ENCODE measurements around the gene GNAQ.

The GNAQ gene

DNA sequence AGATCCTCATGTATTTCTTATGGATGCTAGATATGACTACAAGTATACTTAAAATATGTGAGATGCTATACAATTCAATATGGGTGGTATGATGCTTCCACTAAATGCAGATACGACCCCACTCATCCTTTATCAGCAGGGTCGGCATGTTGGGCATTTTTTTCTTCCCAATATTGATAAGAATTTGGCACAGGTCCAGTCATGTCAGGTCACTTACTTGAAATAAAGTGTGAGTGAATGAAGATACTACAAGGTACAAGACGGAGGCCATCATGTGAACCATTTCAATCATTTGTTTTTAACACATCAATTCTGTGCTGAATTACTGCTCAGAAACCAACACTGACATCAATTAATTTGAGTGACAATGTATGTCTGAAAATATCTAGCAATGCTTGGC is 236.6 kb downstream of the GNAQ start:
- H3K4me3 ChIP-seq (ENCODE audit: low read depth, low read length) = no peak overlapping the region
- TF ChIP-seq, protein P1, sequence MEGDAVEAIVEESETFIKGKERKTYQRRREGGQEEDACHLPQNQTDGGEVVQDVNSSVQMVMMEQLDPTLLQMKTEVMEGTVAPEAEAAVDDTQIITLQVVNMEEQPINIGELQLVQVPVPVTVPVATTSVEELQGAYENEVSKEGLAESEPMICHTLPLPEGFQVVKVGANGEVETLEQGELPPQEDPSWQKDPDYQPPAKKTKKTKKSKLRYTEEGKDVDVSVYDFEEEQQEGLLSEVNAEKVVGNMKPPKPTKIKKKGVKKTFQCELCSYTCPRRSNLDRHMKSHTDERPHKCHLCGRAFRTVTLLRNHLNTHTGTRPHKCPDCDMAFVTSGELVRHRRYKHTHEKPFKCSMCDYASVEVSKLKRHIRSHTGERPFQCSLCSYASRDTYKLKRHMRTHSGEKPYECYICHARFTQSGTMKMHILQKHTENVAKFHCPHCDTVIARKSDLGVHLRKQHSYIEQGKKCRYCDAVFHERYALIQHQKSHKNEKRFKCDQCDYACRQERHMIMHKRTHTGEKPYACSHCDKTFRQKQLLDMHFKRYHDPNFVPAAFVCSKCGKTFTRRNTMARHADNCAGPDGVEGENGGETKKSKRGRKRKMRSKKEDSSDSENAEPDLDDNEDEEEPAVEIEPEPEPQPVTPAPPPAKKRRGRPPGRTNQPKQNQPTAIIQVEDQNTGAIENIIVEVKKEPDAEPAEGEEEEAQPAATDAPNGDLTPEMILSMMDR (IDR thresholded peaks at IDR 0.05; ENCODE audit: borderline replicate concordance, insufficient read depth, low read depth, low read length) = no peak

DNA sequence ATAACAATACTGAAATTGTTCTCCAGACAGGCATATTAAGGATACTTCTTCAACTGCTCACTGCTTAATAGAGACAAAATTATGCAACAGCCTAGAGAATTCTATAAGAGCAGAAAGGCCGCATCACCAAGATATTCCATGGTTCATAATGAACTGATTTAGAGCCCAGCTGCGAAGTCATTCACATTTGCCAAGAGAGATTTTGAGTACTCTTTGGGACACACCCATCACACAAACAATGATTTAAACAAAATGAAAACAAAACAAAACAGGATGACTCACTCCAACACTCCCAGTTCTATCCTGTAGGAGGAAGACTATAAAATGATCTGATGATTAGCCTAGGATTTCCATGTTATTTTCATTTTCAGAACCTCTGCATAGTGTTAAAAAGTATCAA is 237.8 kb downstream of the GNAQ start:
- H3K4me3 ChIP-seq (ENCODE audit: low read depth, low read length) = no peak overlapping the region
- TF ChIP-seq, protein P1 (IDR thresholded peaks at IDR 0.05; ENCODE audit: borderline replicate concordance, insufficient read depth, low read depth, low read length) = no peak

DNA sequence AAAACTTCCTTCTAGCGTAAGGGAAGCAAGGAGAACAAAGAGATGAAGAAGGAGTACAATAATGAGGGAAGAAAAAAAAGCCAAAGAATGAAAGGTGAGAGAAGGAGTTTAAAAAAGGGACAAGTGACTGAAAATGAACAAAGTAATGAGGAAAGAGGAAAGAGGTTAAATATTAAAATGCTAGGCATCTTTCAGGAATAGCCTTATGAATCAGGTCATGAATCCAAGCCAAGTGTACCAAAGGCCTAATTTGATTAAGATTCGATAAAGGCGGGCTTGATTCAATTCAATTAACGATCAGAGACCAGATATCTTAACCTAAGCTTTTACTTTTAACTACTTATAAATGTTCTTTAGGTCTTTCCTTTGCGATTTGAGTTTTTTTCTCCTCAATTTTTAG is 241.7 kb downstream of the GNAQ start:
- TF ChIP-seq, protein P1 (IDR thresholded peaks at IDR 0.05; ENCODE audit: borderline replicate concordance, insufficient read depth, low read depth, low read length) = no peak

DNA sequence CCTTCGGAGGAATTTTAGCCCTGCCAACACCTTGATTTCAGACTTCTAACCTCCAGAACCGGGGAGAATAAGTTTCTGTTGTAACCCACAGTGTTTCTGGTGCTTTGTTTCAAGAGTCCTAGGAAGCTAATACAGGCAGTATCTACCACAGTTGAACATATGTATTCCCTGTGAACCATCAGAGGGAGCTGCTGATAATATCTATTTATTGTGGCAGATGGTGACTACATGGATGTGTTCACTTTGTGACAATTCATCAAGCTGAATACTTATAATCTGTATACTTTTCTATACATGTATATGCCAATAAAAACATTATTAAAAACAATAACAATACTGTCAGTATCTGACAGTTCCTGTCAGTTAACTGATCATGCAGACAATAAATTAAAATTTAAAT is 246.3 kb downstream of the GNAQ start:
- H3K4me3 ChIP-seq (ENCODE audit: low read depth, low read length) = no peak overlapping the region
- TF ChIP-seq, protein P1 (IDR thresholded peaks at IDR 0.05; ENCODE audit: borderline replicate concordance, insufficient read depth, low read depth, low read length) = no peak

More for the DNA sequence above, 241.7 kb downstream of the GNAQ start:
- H3K4me3 ChIP-seq (ENCODE audit: low read depth, low read length) = no peak overlapping the region

DNA sequence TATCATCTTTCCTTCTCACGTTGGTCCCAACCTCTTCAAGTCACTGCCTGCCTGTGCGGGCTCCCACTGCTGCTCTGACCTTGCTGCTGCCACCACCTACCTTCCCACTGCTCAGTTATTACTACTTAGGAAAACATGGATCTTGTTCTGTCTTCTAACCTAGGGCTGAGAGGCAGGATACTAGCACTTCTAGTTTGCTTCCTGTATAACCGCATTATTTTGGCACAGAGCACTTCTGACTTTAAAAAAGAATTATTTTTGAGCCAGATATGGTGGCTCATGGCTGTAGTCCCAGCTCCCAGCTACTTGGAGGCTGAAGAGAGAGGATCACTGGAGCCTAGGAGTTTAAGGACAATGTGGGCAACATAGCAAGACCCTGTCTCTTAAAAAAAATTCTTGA is 248.1 kb downstream of the GNAQ start:
- H3K4me3 ChIP-seq (ENCODE audit: low read depth, low read length) = no peak overlapping the region
- TF ChIP-seq, protein P1 (IDR thresholded peaks at IDR 0.05; ENCODE audit: borderline replicate concordance, insufficient read depth, low read depth, low read length) = no peak

DNA sequence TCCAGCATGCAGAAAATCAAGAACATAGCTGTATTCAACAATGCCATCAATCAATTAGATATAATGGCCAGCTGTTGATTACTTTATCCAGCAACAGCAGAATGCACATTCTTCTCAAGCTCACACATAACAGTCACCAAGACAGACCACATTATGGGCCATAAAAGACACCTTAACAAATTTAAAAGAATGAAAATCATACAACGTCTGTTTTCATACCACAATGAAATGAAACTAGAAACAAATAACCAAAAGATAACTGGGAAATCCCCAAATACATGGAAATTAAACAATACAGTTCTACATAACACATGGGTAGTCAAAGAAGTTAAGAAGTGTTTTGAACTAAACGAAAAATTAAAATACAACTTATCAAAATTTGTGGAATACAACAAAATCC is 252.6 kb downstream of the GNAQ start:
- TF ChIP-seq, protein P1 (IDR thresholded peaks at IDR 0.05; ENCODE audit: borderline replicate concordance, insufficient read depth, low read depth, low read length) = no peak
- H3K4me3 ChIP-seq (ENCODE audit: low read depth, low read length) = no peak overlapping the region

DNA sequence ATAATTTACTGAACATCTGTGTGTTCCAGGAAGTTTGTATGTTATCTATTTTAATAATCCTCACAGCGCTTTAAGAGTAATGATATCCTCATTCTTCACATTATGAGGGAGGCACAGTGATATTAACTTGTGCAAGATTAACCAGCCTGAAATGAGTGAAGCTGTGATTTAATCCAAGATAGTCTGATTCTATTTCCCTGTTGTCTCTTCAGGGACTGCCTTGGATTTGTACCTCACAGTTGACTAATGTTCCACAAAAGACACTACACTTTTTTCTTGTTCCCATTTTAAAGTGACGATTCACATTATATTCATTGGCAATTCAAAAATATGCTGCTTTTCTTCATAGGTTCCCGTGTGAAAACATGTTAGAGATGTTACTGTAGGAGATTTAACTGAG is 258.2 kb downstream of the GNAQ start:
- TF ChIP-seq, protein P1 (IDR thresholded peaks at IDR 0.05; ENCODE audit: borderline replicate concordance, insufficient read depth, low read depth, low read length) = no peak
- H3K4me3 ChIP-seq (ENCODE audit: low read depth, low read length) = no peak overlapping the region

Data from GM12875 (cell line).